SU-DHL-6 (cell line): ENCODE measurements around the gene FAM124A.

Experiments used
- H2AFZ ChIP-seq: fragments of 200-600 bp; sonication (generic); 2 replicates; pipeline ENCODE4 v1.6.1; 2014; ENCODE audit warnings: low read depth, mild to moderate bottlenecking, moderate library complexity, mixed read lengths, antibody characterized with exemption, low read length; ENCODE audit not compliant: severe bottlenecking
- H3F3A ChIP-seq: fragments of 200-600 bp; shearing (Covaris generic); 2 replicates; pipeline ENCODE4 v1.6.0; 2016; ENCODE audit warnings: antibody characterized with exemption, mild to moderate bottlenecking; ENCODE audit not compliant: insufficient read depth
- H3K27ac ChIP-seq: fragments of 200-600 bp; sonication (generic); 2 replicates; pipeline ENCODE4 v1.5.1; 2016; ENCODE audit warnings: low read depth, mild to moderate bottlenecking, low read length, moderate library complexity, mixed read lengths
- H3K27me3 ChIP-seq: fragments of 200-600 bp; sonication (generic), shearing (Covaris generic); 2 replicates; pipeline ENCODE4 v1.6.0; 2014; ENCODE audit warnings: mild to moderate bottlenecking, low read length
- H3K36me3 ChIP-seq: fragments of 200-600 bp; sonication (generic); 2 replicates; pipeline ENCODE4 v1.6.1; 2014; ENCODE audit warnings: mild to moderate bottlenecking, low read length, mixed read lengths
- H3K4me2 ChIP-seq: fragments of 300-600, 200-600 bp; shearing (Covaris generic), sonication (generic); 2 replicates; pipeline ENCODE4 v1.6.0; 2014; ENCODE audit warnings: low read length, low read depth, mild to moderate bottlenecking; ENCODE audit not compliant: poor library complexity, severe bottlenecking
- H3K4me3 ChIP-seq: fragments of 200-600 bp; sonication (generic); 2 replicates; pipeline ENCODE4 v1.5.1; 2014; ENCODE audit warnings: antibody characterized with exemption, low read length, mild to moderate bottlenecking, mixed read lengths; ENCODE audit not compliant: insufficient read depth, poor library complexity, severe bottlenecking
- H3K79me2 ChIP-seq: fragments of 200-600 bp; sonication (generic); 2 replicates; pipeline ENCODE4 v1.6.1; 2014; ENCODE audit warnings: mild to moderate bottlenecking, low read length, moderate library complexity; ENCODE audit not compliant: insufficient read depth
- H3K9ac ChIP-seq: fragments of 200-600 bp; sonication (generic); 2 replicates; pipeline ENCODE4 v1.7.0; 2014; ENCODE audit warnings: mild to moderate bottlenecking, low read length
- H3K9me2 ChIP-seq: fragments of 200-600 bp; sonication (generic); replicated peaks from 2 replicates; pipeline ENCODE4 v1.6.1; 2014; ENCODE audit warnings: low read length; ENCODE audit not compliant: insufficient read depth
- H3K9me3 ChIP-seq: fragments of 200-600 bp; sonication (generic); 2 replicates; pipeline ENCODE4 v1.6.1; 2014; ENCODE audit warnings: low read length, mixed read lengths; ENCODE audit not compliant: insufficient read depth
- H4K20me1 ChIP-seq: fragments of 200-600 bp; sonication (generic); 2 replicates; pipeline ENCODE4 v1.6.1; 2014; ENCODE audit warnings: low read depth, mild to moderate bottlenecking, antibody characterized with exemption, low read length, moderate library complexity, mixed read lengths
- EZH2phosphoT487 ChIP-seq: fragments of 200-600 bp; sonication (generic), shearing (Covaris generic); conservative IDR thresholded peaks from 2 replicates; pipeline ENCODE4 v1.6.1; 2018; ENCODE audit warnings: mild to moderate bottlenecking, antibody characterized with exemption, low read length, moderate library complexity, mixed read lengths
- TF ChIP-seq, protein P1 (sequence below): fragments of 200-600 bp; sonication (generic); IDR thresholded peaks from one replicate; pipeline ENCODE4 v1.5.1; 2017; ENCODE audit warnings: antibody characterized with exemption, mild to moderate bottlenecking, low read length, moderate library complexity; ENCODE audit not compliant: insufficient read depth, poor library complexity, severe bottlenecking

FAM124A gene

DNA sequence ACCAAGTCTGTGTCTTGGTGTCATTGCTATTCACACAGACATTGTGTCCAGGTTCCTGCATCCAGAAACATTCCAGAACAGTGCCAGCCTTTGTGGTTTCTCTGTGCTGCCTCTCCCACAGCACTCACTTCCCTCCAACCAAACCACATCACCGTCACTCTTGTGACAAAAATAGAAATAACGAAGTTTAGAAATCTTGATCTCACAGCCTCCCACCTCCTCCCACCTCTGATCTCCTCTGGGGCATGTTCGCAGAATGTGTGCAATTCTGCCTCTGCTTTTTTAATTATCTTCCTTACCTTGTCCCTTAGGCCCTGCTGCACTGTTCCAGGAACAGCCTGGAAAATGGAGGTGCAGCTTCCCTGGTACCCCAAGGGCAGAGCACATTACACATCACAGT is 108.6 kb downstream of the FAM124A start:
- no peaks in the 10 kb centered on the region for H3K9me2 ChIP-seq
- H3K36me3 ChIP-seq: no peaks in the 10 kb centered on the region
- no peak overlapping the region for H3K4me3 ChIP-seq
- no peak overlapping the region for H3K9ac ChIP-seq
- H4K20me1 ChIP-seq: no peaks in the 10 kb centered on the region
- no peaks in the 10 kb centered on the region for H3K9me3 ChIP-seq
- no peak overlapping the region for H2AFZ ChIP-seq
- no peaks in the 10 kb centered on the region for H3F3A ChIP-seq
- H3K27ac ChIP-seq: no peak overlapping the region
- no peak overlapping the region for H3K4me2 ChIP-seq
- no peaks in the 10 kb centered on the region for H3K27me3 ChIP-seq
- TF ChIP-seq, protein P1, sequence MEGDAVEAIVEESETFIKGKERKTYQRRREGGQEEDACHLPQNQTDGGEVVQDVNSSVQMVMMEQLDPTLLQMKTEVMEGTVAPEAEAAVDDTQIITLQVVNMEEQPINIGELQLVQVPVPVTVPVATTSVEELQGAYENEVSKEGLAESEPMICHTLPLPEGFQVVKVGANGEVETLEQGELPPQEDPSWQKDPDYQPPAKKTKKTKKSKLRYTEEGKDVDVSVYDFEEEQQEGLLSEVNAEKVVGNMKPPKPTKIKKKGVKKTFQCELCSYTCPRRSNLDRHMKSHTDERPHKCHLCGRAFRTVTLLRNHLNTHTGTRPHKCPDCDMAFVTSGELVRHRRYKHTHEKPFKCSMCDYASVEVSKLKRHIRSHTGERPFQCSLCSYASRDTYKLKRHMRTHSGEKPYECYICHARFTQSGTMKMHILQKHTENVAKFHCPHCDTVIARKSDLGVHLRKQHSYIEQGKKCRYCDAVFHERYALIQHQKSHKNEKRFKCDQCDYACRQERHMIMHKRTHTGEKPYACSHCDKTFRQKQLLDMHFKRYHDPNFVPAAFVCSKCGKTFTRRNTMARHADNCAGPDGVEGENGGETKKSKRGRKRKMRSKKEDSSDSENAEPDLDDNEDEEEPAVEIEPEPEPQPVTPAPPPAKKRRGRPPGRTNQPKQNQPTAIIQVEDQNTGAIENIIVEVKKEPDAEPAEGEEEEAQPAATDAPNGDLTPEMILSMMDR: no peak
- no peak for TF ChIP-seq EZH2phosphoT487
- H3K79me2 ChIP-seq: no peaks in the 10 kb centered on the region

DNA sequence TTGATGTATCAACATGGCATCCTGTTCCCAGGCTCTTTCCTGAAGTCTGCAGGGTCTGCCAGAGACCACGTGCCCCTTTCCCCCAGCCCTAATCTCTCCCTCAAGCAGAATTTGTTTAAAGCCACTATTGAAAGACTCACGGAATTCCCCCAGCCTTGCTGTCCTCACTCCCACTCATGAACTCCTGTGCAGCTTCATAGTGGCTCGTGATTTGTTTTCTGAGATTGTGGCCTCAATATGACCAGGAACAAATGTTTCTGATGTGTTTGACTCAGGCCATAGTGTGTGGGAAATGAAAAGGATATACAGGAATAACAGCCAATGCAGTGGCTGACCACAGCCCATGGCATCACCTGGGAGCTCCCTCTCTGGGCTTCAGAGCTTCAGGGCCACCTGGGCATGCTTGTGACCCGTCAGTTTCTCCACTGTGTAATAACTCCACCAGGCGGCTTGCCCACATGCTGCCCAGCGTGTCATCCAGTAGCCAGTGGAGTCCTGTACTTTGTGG is 109.2 kb downstream of the FAM124A start:
- Histone ChIP-seq H3K79me2 (no peaks in the 10 kb centered on the region), H3K4me3 (no peak overlapping the region), H3K27ac (no peak overlapping the region), H3F3A (no peaks in the 10 kb centered on the region), H3K9ac (no peak overlapping the region), H3K9me3 (no peaks in the 10 kb centered on the region), H3K9me2 (no peaks in the 10 kb centered on the region), H3K27me3 (no peaks in the 10 kb centered on the region), H4K20me1 (no peaks in the 10 kb centered on the region), H3K36me3 (no peaks in the 10 kb centered on the region), H3K4me2 (no peak overlapping the region), H2AFZ (no peak overlapping the region)
- no peak for TF ChIP-seq EZH2phosphoT487
- TF ChIP-seq, protein P1: no peak

DNA sequence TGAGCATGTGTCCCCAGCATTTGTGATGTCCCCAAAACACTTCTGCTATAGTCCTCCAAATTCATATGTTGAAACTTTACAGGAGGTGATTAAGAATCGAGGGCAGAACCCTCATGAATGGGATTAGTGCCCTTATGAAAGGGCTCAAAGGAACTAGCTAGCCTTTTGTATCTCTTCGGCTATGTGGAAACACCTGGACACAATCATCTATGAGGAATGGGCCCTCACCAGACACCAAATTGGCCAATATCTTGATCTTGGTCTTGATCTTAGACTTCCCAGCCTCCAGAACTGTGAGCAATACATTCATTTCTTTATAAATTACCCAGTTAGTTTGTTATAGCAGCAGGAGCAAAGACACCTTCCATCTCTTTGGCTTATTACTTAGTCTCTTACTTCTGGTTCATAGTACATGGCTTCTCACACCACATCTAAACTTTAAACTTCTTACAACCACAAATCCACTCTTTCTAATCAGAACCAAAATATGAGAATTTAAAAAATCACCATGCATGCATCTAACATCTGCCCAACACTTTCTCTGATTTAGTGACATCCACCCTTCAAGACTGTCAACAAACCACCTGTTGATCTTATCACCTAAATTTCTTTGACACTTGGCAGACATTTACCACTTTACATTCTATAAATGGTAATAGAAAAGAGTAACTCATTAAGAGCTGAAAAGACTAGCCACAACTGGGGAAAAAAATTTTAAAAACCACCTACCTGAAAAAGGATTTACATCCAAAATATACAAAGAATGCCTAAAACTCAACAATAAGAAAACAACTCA is 110.6 kb downstream of the FAM124A start:
- no peaks in the 10 kb centered on the region for H3K9me2 ChIP-seq
- no peaks in the 10 kb centered on the region for H3K36me3 ChIP-seq
- no peak overlapping the region for H3K4me2 ChIP-seq
- H3K4me3 ChIP-seq: no peak overlapping the region
- no peaks in the 10 kb centered on the region for H3K79me2 ChIP-seq
- H3K9ac ChIP-seq: no peak overlapping the region
- H3K27me3 ChIP-seq: no peaks in the 10 kb centered on the region
- no peaks in the 10 kb centered on the region for H3F3A ChIP-seq
- no peak overlapping the region for H3K27ac ChIP-seq
- no peak for TF ChIP-seq EZH2phosphoT487
- TF ChIP-seq, protein P1: no peak
- H3K9me3 ChIP-seq: no peaks in the 10 kb centered on the region
- no peaks in the 10 kb centered on the region for H4K20me1 ChIP-seq
- H2AFZ ChIP-seq: no peak overlapping the region
